HG02981 (cell line): ENCODE measurements around the gene RHBG.
"Not testable (repeated sequence)": the region's sequence is repeated elsewhere in the genome, so short reads cannot be mapped to it uniquely, and the experiment has no call there.

ENCODE experiments used
- ATAC-seq: cut with Tn5 transposase; IDR thresholded peaks from one replicate; pipeline ENCODE4 v1.9.1; 2021; ENCODE audit warnings: mild to moderate bottlenecking, moderate library complexity; ENCODE audit not compliant: unreplicated experiment

Gene RHBG

GRCh38 chr1:156368889-156369684 is at the start of gene RHBG:
Gene RHBG (plus strand): TSS chr1:156369211. CDS start chr1:156369250, 39 bp downstream.
- no peak for ATAC-seq

- ATAC-seq: no peak
Measured at GRCh38 chr1:156319664-156320063, 49.3 kb upstream of the RHBG start.

- no peak for ATAC-seq
Measured at GRCh38 chr1:156320560-156320959, 48.5 kb upstream of the RHBG start.

- not testable (repeated sequence) for ATAC-seq
Measured at GRCh38 chr1:156323179-156323578, 45.8 kb upstream of the RHBG start.

GRCh38 chr1:156336242-156336641 is 32.8 kb upstream of the RHBG start:
- no peak for ATAC-seq

- no peak for ATAC-seq
Measured at GRCh38 chr1:156337052-156337887, 31.7 kb upstream of the RHBG start.

GRCh38 chr1:156337888-156338179 is 31.2 kb upstream of the RHBG start:
- ATAC-seq: no peak

GRCh38 chr1:156338180-156338976 is 30.6 kb upstream of the RHBG start, which contains the start of the genes CCT3 and TSACC:
Gene CCT3 (minus strand): TSS chr1:156338292. CDS start chr1:156338184, 108 bp downstream.
Gene TSACC (plus strand): TSS chr1:156338526. CDS start chr1:156339758, 1,232 bp downstream.
- peak; percentile 90 for ATAC-seq

- no peak for ATAC-seq
Measured at GRCh38 chr1:156342166-156342955, 26.6 kb upstream of the RHBG start.

- no peak for ATAC-seq
Measured at GRCh38 chr1:156344409-156344808, 24.6 kb upstream of the RHBG start.

- not testable (repeated sequence) for ATAC-seq
Measured at GRCh38 chr1:156346035-156346434, 23.0 kb upstream of the RHBG start.

- ATAC-seq: no peak
Measured at GRCh38 chr1:156346636-156347035, 22.4 kb upstream of the RHBG start.

GRCh38 chr1:156347331-156347730 is 21.7 kb upstream of the RHBG start:
- no peak for ATAC-seq

- ATAC-seq: not testable (repeated sequence)
Measured at GRCh38 chr1:156352481-156352880, 16.5 kb upstream of the RHBG start.

- no peak for ATAC-seq
Measured at GRCh38 chr1:156356262-156356874, 12.6 kb upstream of the RHBG start.

GRCh38 chr1:156356875-156357534 is 12.0 kb upstream of the RHBG start:
- no peak for ATAC-seq

GRCh38 chr1:156357977-156358376 is 11.0 kb upstream of the RHBG start:
- no peak for ATAC-seq

- no peak for ATAC-seq
Measured at GRCh38 chr1:156358641-156359040, 10.4 kb upstream of the RHBG start.

- no peak for ATAC-seq
Measured at GRCh38 chr1:156359249-156359648, 9.8 kb upstream of the RHBG start.
